Measurements from ENCODE around the gene FILIP1. TPM values are rescaled to one million over a fixed set of nuclear protein-coding genes. Genes with fewer than 3 reads are reported as not detected.
A peak's percentile ranks its signal among the peaks of the same experiment; 100 is the strongest.

FILIP1 gene
- total RNA-seq, 2 donors from 2014 or later, result 78.2 to 117 TPM

DNA sequence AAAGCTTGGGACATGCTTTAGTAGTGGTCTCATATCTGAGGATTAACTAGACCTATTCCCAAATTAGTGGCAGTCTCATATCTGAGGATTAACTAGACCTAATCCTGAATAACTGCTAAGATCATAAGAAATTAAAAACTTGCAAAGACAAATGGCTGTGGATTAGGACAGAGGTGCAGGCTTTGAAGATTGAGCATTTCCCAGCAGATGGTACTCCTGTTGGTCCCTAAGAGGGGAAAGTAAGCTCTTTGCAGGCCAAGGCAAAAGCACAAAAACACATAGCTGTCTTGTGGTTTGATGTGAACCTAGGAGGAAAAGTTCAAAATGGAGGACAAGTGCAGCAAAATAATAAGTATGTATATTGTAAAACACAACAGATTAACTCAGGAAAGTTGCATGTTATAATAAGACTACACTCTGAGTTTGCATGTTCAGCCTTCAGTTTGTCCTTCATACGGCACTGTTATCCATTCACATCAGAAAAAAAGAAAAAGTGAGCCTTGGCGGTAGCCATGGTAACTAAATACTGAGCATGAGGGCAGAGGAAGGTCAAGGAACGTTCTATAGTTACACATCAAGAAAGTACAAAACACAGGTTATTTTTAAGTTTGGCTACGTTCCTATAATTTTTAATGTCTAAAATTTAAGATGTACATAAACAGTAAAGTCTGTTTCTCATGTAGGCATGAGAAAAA lies 62.8 kb downstream of the FILIP1 start:
- Histone ChIP-seq H3K4me1 (peaks cover 0 to 49% of the 10 kb centered on the region in 2 donors), H3K27me3 (no peaks in the 10 kb centered on the region), H3K9me3 (no peaks in the 10 kb centered on the region), H3K4me3 (no peak overlapping the region), H3K36me3 (no peaks in the 10 kb centered on the region), H3K27ac (peak overlapping the region; percentile 64 to 72)
- TF ChIP-seq, protein P1, sequence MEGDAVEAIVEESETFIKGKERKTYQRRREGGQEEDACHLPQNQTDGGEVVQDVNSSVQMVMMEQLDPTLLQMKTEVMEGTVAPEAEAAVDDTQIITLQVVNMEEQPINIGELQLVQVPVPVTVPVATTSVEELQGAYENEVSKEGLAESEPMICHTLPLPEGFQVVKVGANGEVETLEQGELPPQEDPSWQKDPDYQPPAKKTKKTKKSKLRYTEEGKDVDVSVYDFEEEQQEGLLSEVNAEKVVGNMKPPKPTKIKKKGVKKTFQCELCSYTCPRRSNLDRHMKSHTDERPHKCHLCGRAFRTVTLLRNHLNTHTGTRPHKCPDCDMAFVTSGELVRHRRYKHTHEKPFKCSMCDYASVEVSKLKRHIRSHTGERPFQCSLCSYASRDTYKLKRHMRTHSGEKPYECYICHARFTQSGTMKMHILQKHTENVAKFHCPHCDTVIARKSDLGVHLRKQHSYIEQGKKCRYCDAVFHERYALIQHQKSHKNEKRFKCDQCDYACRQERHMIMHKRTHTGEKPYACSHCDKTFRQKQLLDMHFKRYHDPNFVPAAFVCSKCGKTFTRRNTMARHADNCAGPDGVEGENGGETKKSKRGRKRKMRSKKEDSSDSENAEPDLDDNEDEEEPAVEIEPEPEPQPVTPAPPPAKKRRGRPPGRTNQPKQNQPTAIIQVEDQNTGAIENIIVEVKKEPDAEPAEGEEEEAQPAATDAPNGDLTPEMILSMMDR (IDR thresholded peaks at IDR 0.05), result no peak
- no peak for DNase-seq (ENCODE audit: low spot score)

DNA sequence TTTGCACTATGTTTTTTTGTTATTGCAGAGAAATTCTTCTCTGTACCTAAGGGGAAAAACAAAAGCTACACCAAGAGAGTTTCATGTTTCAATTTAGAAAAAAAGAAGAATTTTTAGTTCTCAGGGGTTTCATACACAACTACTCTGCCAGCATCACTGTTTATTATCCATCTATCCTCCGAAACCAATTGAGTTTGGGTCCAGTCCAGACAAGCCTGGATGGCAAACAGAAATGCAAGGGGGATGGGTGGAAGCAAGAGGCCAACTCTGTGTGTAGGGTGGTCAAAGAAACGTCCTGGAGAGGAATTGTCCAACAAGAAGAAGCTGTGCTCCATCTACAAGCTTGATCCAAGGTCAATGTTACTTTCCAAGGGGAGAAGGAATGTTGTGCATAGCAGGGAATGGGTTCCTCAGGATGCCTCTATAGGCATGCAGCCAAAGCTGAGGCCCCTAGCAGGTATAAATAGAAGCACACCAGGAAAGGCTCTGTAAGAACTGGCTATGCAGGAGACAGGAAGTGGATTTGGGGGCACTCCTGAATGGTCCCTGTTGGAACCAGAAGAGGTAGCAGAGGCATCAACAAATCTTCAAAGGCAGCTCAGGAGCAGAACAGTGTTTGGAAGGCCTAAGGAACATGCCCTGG lies 64.4 kb downstream of the FILIP1 start:
- H3K36me3 ChIP-seq, result no peaks in the 10 kb centered on the region
- DNase-seq (ENCODE audit: low spot score), result no peak
- H3K27ac ChIP-seq, result peak overlapping the region in 1 of 2 donors; percentile 38
- H3K4me3 ChIP-seq, result no peak overlapping the region
- no peaks in the 10 kb centered on the region for H3K27me3 ChIP-seq
- H3K4me1 ChIP-seq, result peaks cover 0 to 39% of the 10 kb centered on the region in 2 donors
- H3K9me3 ChIP-seq, result no peaks in the 10 kb centered on the region
- TF ChIP-seq, protein P1 (IDR thresholded peaks at IDR 0.05), result no peak

DNA sequence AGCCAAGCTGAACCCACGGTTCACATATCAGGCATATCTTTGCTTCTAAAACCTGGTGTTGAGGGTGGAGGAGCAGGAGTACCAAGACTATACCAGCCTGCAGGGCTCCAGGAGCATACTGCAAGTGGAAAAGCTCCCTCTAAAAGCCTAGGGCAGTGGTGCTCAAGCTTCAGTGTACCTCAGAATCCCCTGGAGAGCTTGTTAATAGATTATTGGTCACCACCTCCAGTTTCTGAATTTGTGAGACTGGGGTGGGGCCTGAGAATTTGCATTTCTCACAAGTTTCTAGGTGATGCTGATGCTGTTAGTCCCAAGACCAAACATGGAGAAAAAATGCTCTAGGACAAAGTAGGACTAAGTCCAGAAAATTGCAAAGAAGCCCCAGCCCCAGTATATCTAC lies 65.4 kb downstream of the FILIP1 start:
- TF ChIP-seq, protein P1 (IDR thresholded peaks at IDR 0.05), result no peak
- peaks cover 0 to 39% of the 10 kb centered on the region in 2 donors for H3K4me1 ChIP-seq
- no peak for DNase-seq (ENCODE audit: low spot score)
- no peak overlapping the region for H3K27ac ChIP-seq
- H3K27me3 ChIP-seq, result no peaks in the 10 kb centered on the region
- no peak overlapping the region for H3K4me3 ChIP-seq
- H3K9me3 ChIP-seq, result no peaks in the 10 kb centered on the region
- no peaks in the 10 kb centered on the region for H3K36me3 ChIP-seq

DNA sequence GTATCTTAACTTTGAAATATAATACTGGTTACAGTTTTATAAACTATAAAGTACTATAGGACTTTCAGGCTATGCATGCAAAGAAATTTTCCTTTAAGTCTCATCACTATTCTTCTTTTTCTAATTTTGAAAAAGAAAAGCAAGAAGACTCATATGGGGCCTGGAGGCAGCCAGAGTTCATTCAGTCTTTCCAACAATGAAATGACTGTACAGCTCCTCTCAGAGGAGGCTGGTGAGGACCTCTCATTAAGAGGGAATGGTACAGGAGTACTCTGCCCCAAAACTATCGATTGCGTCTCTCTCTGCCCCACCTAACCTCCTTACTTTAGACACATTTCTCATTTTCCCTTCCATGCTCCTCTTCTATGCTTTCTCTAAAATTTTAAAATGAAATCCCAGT lies 66.3 kb downstream of the FILIP1 start:
- Histone ChIP-seq H3K27ac (no peak overlapping the region), H3K36me3 (no peaks in the 10 kb centered on the region), H3K4me1 (peaks cover 0 to 38% of the 10 kb centered on the region in 2 donors), H3K4me3 (no peak overlapping the region), H3K27me3 (no peaks in the 10 kb centered on the region), H3K9me3 (no peaks in the 10 kb centered on the region)
- TF ChIP-seq, protein P1 (IDR thresholded peaks at IDR 0.05), result no peak
- no peak for DNase-seq (ENCODE audit: low spot score)

DNA sequence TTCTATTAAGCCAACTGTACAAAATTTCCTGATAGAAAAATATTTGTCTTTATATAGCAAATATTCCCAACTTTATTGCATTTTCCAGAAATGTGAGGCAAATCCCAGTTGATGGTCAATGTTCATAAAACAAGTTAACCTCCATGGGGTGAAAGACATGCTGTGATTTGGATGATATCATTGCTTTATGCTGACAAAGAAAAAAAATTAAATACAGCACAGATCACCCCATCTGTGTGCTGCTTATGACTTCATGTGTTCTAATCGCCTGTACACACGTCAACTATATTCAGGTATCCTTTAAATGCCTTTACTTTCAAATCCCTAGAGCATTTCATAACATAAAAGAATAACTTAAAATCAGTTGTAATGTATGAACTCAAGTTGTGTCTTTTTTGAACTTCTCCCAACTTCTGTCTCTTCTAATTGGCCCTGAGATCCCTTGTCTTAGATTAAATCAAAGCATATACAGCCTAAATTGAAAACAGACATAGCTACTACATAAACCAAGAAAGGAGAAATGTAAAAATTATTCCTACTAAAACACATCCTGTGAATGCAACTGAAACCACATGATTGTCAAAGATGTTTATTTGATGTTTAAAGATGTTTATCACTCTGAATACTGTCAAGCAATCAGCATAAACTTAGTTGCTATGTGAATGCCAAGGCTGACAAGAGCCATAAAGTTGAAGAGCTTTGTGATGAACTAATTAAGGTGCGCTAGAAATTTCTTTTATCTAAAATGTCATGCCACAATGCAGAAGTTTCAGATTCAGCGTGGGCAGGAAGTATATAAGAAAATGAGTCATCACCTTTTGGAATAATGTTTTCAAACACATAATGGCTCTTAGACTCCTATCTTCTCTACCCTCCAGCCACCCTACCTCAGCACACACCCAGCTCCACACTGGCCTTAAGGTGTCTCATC lies 68.7 kb downstream of the FILIP1 start:
- no peaks in the 10 kb centered on the region for H3K27me3 ChIP-seq
- no peak for DNase-seq (ENCODE audit: low spot score)
- no peaks in the 10 kb centered on the region for H3K36me3 ChIP-seq
- H3K4me1 ChIP-seq, result peaks cover 0 to 21% of the 10 kb centered on the region in 2 donors
- no peak overlapping the region for H3K4me3 ChIP-seq
- TF ChIP-seq, protein P1 (IDR thresholded peaks at IDR 0.05), result no peak
- no peaks in the 10 kb centered on the region for H3K9me3 ChIP-seq
- H3K27ac ChIP-seq, result no peak overlapping the region
